Natural killer cell (primary cell): ENCODE data around the gene PLEKHG1. TPM values are rescaled to one million over a fixed set of nuclear protein-coding genes. Genes with fewer than 3 reads are reported as not detected.
A peak's percentile ranks its signal among the peaks of the same experiment; 100 is the strongest.

Experiments
- ATAC-seq, 3 donors: fragments of 150-1000 bp in 2 of 3; fragments of 200-7000 bp in 1 of 3; cut with Tn5 transposase; 1 replicate in 1 of 3; 2 replicates in 2 of 3; pipeline ENCODE4 v1.10.0; 2021; ENCODE audit warnings: mild to moderate bottlenecking in 2 of 3, moderate library complexity in 2 of 3
- DNase-seq, 2 donors: peaks; one replicate each; pipeline versions ENCODE4 v3.0.0 to v3.0.0-alpha.2; 2013 to 2021; ENCODE audit warnings: mixed read lengths in 1 of 2
- H3K27ac ChIP-seq: one replicate; pipeline ENCODE4 v1.5.1; 2013; ENCODE audit warnings: mild to moderate bottlenecking, low read length
- H3K27me3 ChIP-seq: one replicate; pipeline ENCODE4 v1.6.1; 2013; ENCODE audit warnings: low read length; ENCODE audit not compliant: control insufficient read depth, insufficient read depth
- H3K36me3 ChIP-seq: one replicate; pipeline ENCODE4 v1.6.1; 2013; ENCODE audit warnings: low read length; ENCODE audit not compliant: control insufficient read depth, insufficient read depth
- H3K4me1 ChIP-seq: one replicate; pipeline ENCODE4 v1.6.1; 2013; ENCODE audit warnings: low read length; ENCODE audit not compliant: control insufficient read depth, insufficient read depth
- H3K4me3 ChIP-seq: one replicate; pipeline ENCODE4 v1.5.1; 2013; ENCODE audit warnings: low read length
- H3K9me3 ChIP-seq: one replicate; pipeline ENCODE4 v1.6.1; 2013; ENCODE audit warnings: low read length; ENCODE audit not compliant: control insufficient read depth, insufficient read depth
- H3K27ac Mint-ChIP-seq, 2 donors: one replicate each; pipeline ENCODE4 v1.8.0; 2022; ENCODE audit warnings: mild to moderate bottlenecking in 2 of 2, mixed read lengths in 2 of 2, moderate library complexity in 1 of 2
- H3K27me3 Mint-ChIP-seq, 2 donors: one replicate each; pipeline ENCODE4 v1.8.0; 2022; ENCODE audit warnings: low read depth in 2 of 2, mixed read lengths in 2 of 2
- H3K36me3 Mint-ChIP-seq: one replicate; pipeline ENCODE4 v1.8.0; 2022; ENCODE audit warnings: mixed read lengths
- H3K4me1 Mint-ChIP-seq, 2 donors: one replicate each; pipeline ENCODE4 v1.8.0; 2022; ENCODE audit warnings: mixed read lengths in 2 of 2
- H3K4me3 Mint-ChIP-seq: one replicate; pipeline ENCODE4 v1.8.0; 2022; ENCODE audit warnings: mild to moderate bottlenecking, moderate library complexity, mixed read lengths
- H3K9me3 Mint-ChIP-seq, 2 donors: one replicate each; pipeline ENCODE4 v1.8.0; 2022; ENCODE audit warnings: mixed read lengths in 2 of 2
- CTCF ChIP-seq: fragments of 200-600 bp; IDR thresholded peaks from one replicate; pipeline ENCODE4 v1.8.0; 2022; ENCODE audit warnings: antibody characterized with exemption
- WGBS: methylation state at CpG from one replicate; pipeline ENCODE4 v1.1.7; 2013; ENCODE audit warnings: missing lambda C conversion rate; ENCODE audit not compliant: insufficient coverage; 5-methylcytosine and 5-hydroxymethylcytosine counted together
- intact Hi-C: fragments of 100-400 bp; cut with micrococcal nuclease; formaldehyde crosslinking; loops from one replicate; pipeline ENCODE4 v1.14.2; 2022
- total RNA-seq, 4 donors: library from RNA; stranded (reverse); fragments of 120-200 nt in 1 of 4; gene quantifications; one replicate each; pipeline versions ENCODE4 v1.2.3 to v1.2.4, GENCODE V29; 2013 to 2022

The PLEKHG1 gene
- total RNA-seq, 3 donors from 2014 or later (not counting 1 experiment from before 2014, with no cell fraction given) = 0.29 to 1.4 (median 0.54) TPM

DNA sequence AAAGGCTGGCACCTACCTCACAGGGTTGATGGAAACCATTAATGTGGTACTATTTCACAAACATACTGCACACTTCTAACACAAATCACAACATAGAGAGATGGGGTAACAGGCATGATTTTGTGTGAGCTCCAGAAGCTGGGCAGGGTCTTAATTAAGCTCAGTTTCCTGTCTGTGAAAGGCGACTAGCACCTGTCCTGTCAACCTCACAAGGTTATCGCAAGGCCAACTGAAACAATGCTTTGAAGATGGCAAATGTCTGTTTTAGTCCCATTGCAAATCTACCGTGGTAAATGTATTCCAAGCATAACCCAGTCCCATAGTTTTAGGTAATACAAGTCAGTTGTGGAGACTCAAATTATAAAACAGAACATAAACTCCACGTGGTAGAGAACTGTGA is 1.3 kb upstream of the PLEKHG1 start:
- ATAC-seq = no peak
- no peak for TF ChIP-seq CTCF
- H3K4me3 ChIP-seq = no peak overlapping the region
- no peaks in the 10 kb centered on the region for H3K9me3 ChIP-seq
- 75% methylated on average over 4 of the region's 4 CpGs for WGBS
- no peak overlapping the region for H3K27ac ChIP-seq
- Mint-ChIP-seq H3K4me1 (peaks cover 13 to 16% of the 10 kb centered on the region in 2 donors), H3K36me3 (no peaks in the 10 kb centered on the region), H3K27me3 (peaks cover 49 to 68% of the 10 kb centered on the region in 2 donors), H3K9me3 (no peaks in the 10 kb centered on the region), H3K27ac (no peak overlapping the region), H3K4me3 (peak overlapping the region; percentile 67)
- intact Hi-C loops = no loop called here
- H3K4me1 ChIP-seq = peaks cover 12% of the 10 kb centered on the region
- H3K27me3 ChIP-seq = peaks cover 16% of the 10 kb centered on the region
- no peaks in the 10 kb centered on the region for H3K36me3 ChIP-seq
- DNase-seq = no peak

DNA sequence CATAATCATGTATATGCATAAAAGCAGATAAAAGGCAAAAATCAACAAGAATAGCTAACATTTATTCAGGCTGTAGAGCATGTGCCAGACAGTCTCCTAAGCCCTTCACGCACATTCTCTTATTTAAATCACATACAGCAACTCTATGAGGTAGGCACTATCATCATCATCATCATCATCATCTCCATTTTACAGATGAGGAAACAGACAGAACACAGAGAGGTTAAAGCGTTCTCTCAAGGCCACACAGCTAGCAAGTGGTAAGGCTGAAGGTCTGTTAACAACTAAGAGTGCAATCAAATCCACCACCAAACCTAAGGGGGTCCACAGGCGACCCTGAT is 857 bp upstream of the PLEKHG1 start:
- Histone ChIP-seq H3K4me1 (peaks cover 12% of the 10 kb centered on the region), H3K27ac (peak overlapping the region; percentile 74), H3K36me3 (no peaks in the 10 kb centered on the region), H3K9me3 (no peaks in the 10 kb centered on the region), H3K27me3 (peaks cover 12% of the 10 kb centered on the region), H3K4me3 (no peak overlapping the region)
- Mint-ChIP-seq H3K9me3 (no peaks in the 10 kb centered on the region), H3K4me1 (peaks cover 13 to 16% of the 10 kb centered on the region in 2 donors), H3K4me3 (peak overlapping the region; percentile 67), H3K36me3 (no peaks in the 10 kb centered on the region), H3K27ac (no peak overlapping the region), H3K27me3 (peaks cover 49 to 68% of the 10 kb centered on the region in 2 donors)
- DNase-seq (no peak), ATAC-seq (no peak)
- no peak for TF ChIP-seq CTCF
- WGBS = 69% methylated on average over 2 of the region's 3 CpGs
- intact Hi-C loops = no loop called here

- no peak for TF ChIP-seq CTCF
- Mint-ChIP-seq H3K36me3 (no peaks in the 10 kb centered on the region), H3K9me3 (no peaks in the 10 kb centered on the region), H3K4me3 (no peak overlapping the region), H3K27ac (no peak overlapping the region), H3K27me3 (peaks cover 56 to 77% of the 10 kb centered on the region in 2 donors), H3K4me1 (peaks cover 13 to 16% of the 10 kb centered on the region in 2 donors)
- WGBS = 0% methylated on average over 38 of the region's 38 CpGs
- H3K27ac ChIP-seq = peak overlapping the region; percentile 73
- DNase-seq (no peak), ATAC-seq (no peak)
- peaks cover 12% of the 10 kb centered on the region for H3K27me3 ChIP-seq
- no peaks in the 10 kb centered on the region for H3K9me3 ChIP-seq
- H3K4me3 ChIP-seq = peak overlapping the region; percentile 51
- intact Hi-C loops = no loop called here
- H3K4me1 ChIP-seq = peaks cover 12% of the 10 kb centered on the region
- H3K36me3 ChIP-seq = no peaks in the 10 kb centered on the region
These were observed 270 bp downstream of the PLEKHG1 start for GRCh38 chr6:150600010-150600300.

GRCh38 chr6:150600301-150601017 is 774 bp downstream of the PLEKHG1 start:
- Mint-ChIP-seq H3K9me3 (no peaks in the 10 kb centered on the region), H3K4me1 (peaks cover 13 to 16% of the 10 kb centered on the region in 2 donors), H3K27me3 (peaks cover 56 to 77% of the 10 kb centered on the region in 2 donors), H3K4me3 (peak overlapping the region; percentile 83), H3K36me3 (no peaks in the 10 kb centered on the region), H3K27ac (no peak overlapping the region)
- peak in 1 of 2 donors; percentile 78 for DNase-seq
- H3K9me3 ChIP-seq = no peaks in the 10 kb centered on the region
- peak; percentile 59 to 63 (median 62) for ATAC-seq
- H3K36me3 ChIP-seq = no peaks in the 10 kb centered on the region
- H3K27ac ChIP-seq = peak overlapping the region; percentile 75
- peak overlapping the region; percentile 51 for H3K4me3 ChIP-seq
- WGBS = under 1% methylated on average over 69 of the region's 69 CpGs
- TF ChIP-seq CTCF = no peak
- H3K27me3 ChIP-seq = peaks cover 12% of the 10 kb centered on the region
- peaks cover 12% of the 10 kb centered on the region for H3K4me1 ChIP-seq
- intact Hi-C loops = no loop called here
